HepG2 (cell line): ENCODE results near the gene SPPL3. TPM values are rescaled to one million over a fixed set of nuclear protein-coding genes. Genes with fewer than 3 reads are reported as not detected.

ENCODE experiments used
- ATAC-seq: fragments of 200-7000 bp; cut with Tn5 transposase; 3 replicates; pipeline ENCODE4 v1.9.1; 2020; ENCODE audit warnings: mild to moderate bottlenecking, moderate library complexity
- BruUV-seq: library from RNA; stranded (reverse); fragments of 400-500 nt; replicated peaks from 2 replicates; lab custom pipeline; 2021; lab: Mats Ljungman, UMichigan
- CTCF ChIA-PET: fragments of 300-600 bp; formaldehyde crosslinking; extraction: SDS; loops from one replicate; lab custom pipeline; 2021; ENCODE audit warnings: low total read pairs, inconsistent platforms, low intra/inter-chr PET ratio; lab: Yijun Ruan, JAX
- POLR2A ChIA-PET: fragments of 350-600 bp; sonication (Branson Sonifier 250); formaldehyde crosslinking; loops from one replicate; lab custom pipeline; 2020; ENCODE audit warnings: antibody characterized with exemption, inconsistent platforms; lab: Yijun Ruan, JAX
- DNase-seq: peaks from one replicate; pipeline ENCODE4 v3.0.0-alpha.2; 2015; ENCODE audit warnings: low spot score
- FAIRE-seq: peaks from 3 replicates; lab custom pipeline; 2011; peaks lifted over from hg19 to GRCh38; lab: Jason Lieb, UNC
- H2AFZ ChIP-seq: one replicate; pipeline ENCODE4 v1.6.1; 2011; ENCODE audit warnings: low read length, inconsistent platforms
- H3K27ac ChIP-seq: fragments of 300-600 bp; 3 replicates; pipeline ENCODE4 v1.8.0; 2011; ENCODE audit warnings: mixed run types, mild to moderate bottlenecking, mixed read lengths, low read length, inconsistent platforms; ENCODE audit not compliant: insufficient read depth; ENCODE audit errors: extremely low read length
- H3K27me3 ChIP-seq, 2 experiments: fragments of 200-600 bp in 1 of 2; 2 replicates in 1 of 2; 3 replicates in 1 of 2; pipeline versions ENCODE4 v1.6.0 to v1.8.0; 2011; ENCODE audit warnings: low read length in 2 of 2, mild to moderate bottlenecking in 2 of 2, moderate library complexity in 2 of 2, inconsistent platforms in 1 of 2; ENCODE audit not compliant: insufficient read depth in 2 of 2, control insufficient read depth in 1 of 2
- H3K36me3 ChIP-seq, 2 experiments: fragments of 200-600 bp in 1 of 2; replicated peaks in 1 of 2; 2 replicates in 1 of 2; 3 replicates in 1 of 2; pipeline versions ENCODE4 v1.5.1 to v1.8.0; 2011; ENCODE audit warnings: low read length in 2 of 2, inconsistent platforms in 1 of 2; ENCODE audit not compliant: insufficient read depth in 2 of 2, control insufficient read depth in 1 of 2
- H3K4me1 ChIP-seq: 2 replicates; pipeline ENCODE4 v1.5.1; 2012; ENCODE audit warnings: low read length, inconsistent platforms; ENCODE audit not compliant: insufficient read depth
- H3K4me2 ChIP-seq: 2 replicates; pipeline ENCODE4 v1.6.0; 2011; ENCODE audit warnings: low read depth, low read length, inconsistent platforms
- H3K4me3 ChIP-seq, 3 experiments: fragments of 200-600 bp in 1 of 3; sonication (generic), shearing (Covaris generic) in 1 of 3; replicated peaks in 1 of 3; 2 replicates each; pipeline ENCODE4 v1.5.1; 2011 to 2016; ENCODE audit warnings: low read length in 3 of 3, inconsistent platforms in 2 of 3, low read depth in 2 of 3, mild to moderate bottlenecking in 2 of 3, control low read depth in 1 of 3, mixed read lengths in 1 of 3; ENCODE audit not compliant: insufficient read depth in 1 of 3
- H3K79me2 ChIP-seq: one replicate; pipeline ENCODE4 v1.6.1; 2011; ENCODE audit warnings: low read length, inconsistent platforms; ENCODE audit not compliant: insufficient read depth
- H3K9ac ChIP-seq: 2 replicates; pipeline ENCODE4 v1.6.0; 2011; ENCODE audit warnings: mild to moderate bottlenecking, low read depth, low read length, inconsistent platforms; ENCODE audit not compliant: insufficient read depth
- H3K9me3 ChIP-seq: 2 replicates; pipeline ENCODE4 v1.5.1; 2012; ENCODE audit warnings: mild to moderate bottlenecking, low read length
- H4K20me1 ChIP-seq: 2 replicates; pipeline ENCODE4 v1.6.0; 2011; ENCODE audit warnings: inconsistent platforms, mild to moderate bottlenecking, low read length, moderate library complexity; ENCODE audit not compliant: insufficient read depth
- AGO2 ChIP-seq: fragments of 200-400 bp; formaldehyde crosslinking; optimal IDR thresholded peaks from 2 replicates; pipeline ENCODE3; 2017; ENCODE audit warnings: mild to moderate bottlenecking, low read depth, low read length, moderate library complexity
- NFE2L2 ChIP-seq: fragments of 150-350 bp; IDR thresholded peaks from 2 replicates; pipeline ENCODE4 v1.6.1; 2014; ENCODE audit warnings: low read length
- RELA ChIP-seq: sonication (generic); formaldehyde crosslinking; IDR thresholded peaks from 2 replicates; pipeline ENCODE4 v1.4.0; 2020; ENCODE audit warnings: missing genetic modification reagents
- ZNF512B ChIP-seq: sonication (generic); formaldehyde crosslinking; IDR thresholded peaks from 2 replicates; pipeline ENCODE4 v1.5.1; 2020; ENCODE audit warnings: missing genetic modification reagents, mild to moderate bottlenecking, borderline replicate concordance
- ZNF749 ChIP-seq: sonication (generic); formaldehyde crosslinking; IDR thresholded peaks from 2 replicates; pipeline ENCODE4 v1.8.0; 2022; ENCODE audit warnings: mild to moderate bottlenecking, missing genetic modification reagents, moderate library complexity, borderline replicate concordance
- WGBS: methylation state at CpG from one replicate; pipeline ENCODE4 v1.1.6; 2017; ENCODE audit warnings: low lambda C conversion rate; 5-methylcytosine and 5-hydroxymethylcytosine counted together
- in situ Hi-C: cut with HindIII; loops from 2 replicates; pipeline ENCODE4 v1.10.0; 2017; ENCODE audit warnings: low pct_unique_long_range_greater_than_20kb; ENCODE audit not compliant: extremely low pct_ligation_motif_present
- intact Hi-C: fragments of 100-400 bp; cut with micrococcal nuclease; formaldehyde crosslinking; loops from one replicate; pipeline ENCODE4 v1.10.0; 2022; ENCODE audit not compliant: unreplicated experiment
- polyA plus RNA-seq, 8 experiments: library from polyadenylated mRNA; depleted of rRNA in 3 of 8; stranded (reverse) in 7 of 8; unstranded in 1 of 8; fragments of >200 nt; fragmentation: Illumina TruSeq in 4 of 8; extraction: Trizol in 4 of 8; gene quantifications; 2 replicates each; pipeline versions ENCODE4 v1.2.1 to v1.2.3, GENCODE V29; 2011 to 2016; ENCODE audit warnings: low read depth in 4 of 8, missing spikeins in 1 of 8, mixed read lengths in 1 of 8; ENCODE audit not compliant: insufficient read depth in 1 of 8
- total RNA-seq, 5 experiments: library from RNA; depleted of rRNA; stranded (reverse); fragments of >200 nt; fragmentation: Illumina TruSeq; extraction: Trizol; gene quantifications; 2 replicates each; pipeline ENCODE4 v1.2.3, GENCODE V29; 2016; ENCODE audit warnings: low read depth in 1 of 5

SPPL3 gene
- total and polyA plus RNA-seq, 2 of the 13 experiments (the other 11 are each of a cell fraction or from before 2014, with no cell fraction given), result 8.9 to 9.1 TPM

DNA sequence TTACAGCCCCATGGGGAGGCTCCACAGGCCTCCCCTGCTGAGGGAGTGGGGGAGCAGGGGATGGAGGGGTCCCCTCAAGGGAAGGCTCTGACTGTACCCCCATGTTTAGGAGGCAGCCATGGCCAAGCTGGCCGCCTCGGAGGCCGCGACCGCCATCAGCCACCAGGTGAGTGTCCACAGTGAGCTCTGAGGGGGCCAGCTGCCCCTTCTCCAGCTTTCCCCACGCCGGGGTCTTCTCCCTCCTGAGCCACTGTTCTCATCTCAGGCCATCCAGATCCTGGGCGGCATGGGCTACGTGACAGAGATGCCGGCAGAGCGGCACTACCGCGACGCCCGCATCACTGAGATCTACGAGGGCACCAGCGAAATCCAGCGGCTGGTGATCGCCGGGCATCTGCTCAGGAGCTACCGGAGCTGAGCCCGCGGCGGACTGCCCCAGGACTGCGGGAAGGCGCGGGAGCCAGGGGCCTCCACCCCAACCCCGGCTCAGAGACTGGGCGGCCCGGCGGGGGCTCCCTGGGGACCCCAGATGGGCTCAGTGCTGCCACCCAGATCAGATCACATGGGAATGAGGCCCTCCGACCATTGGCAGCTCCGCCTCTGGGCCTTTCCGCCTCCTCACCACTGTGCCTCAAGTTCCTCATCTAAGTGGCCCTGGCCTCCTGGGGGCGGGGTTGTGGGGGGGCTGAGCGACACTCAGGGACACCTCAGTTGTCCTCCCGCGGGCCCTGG, 165.0 kb downstream of the SPPL3 start:
- ATAC-seq, result no peak
- H3K4me2 ChIP-seq, result no peak overlapping the region
- POLR2A ChIA-PET, result no interaction called here
- WGBS, result 96% methylated on average over 14 of the region's 38 CpGs
- no peak overlapping the region for H3K4me3 ChIP-seq
- no peak overlapping the region for H3K9ac ChIP-seq
- FAIRE-seq, result no peak
- in situ Hi-C loops (no loop called here), intact Hi-C loops (no loop called here)
- no peak overlapping the region for H2AFZ ChIP-seq
- H3K27ac ChIP-seq, result no peak overlapping the region
- H3K79me2 ChIP-seq, result no peaks in the 10 kb centered on the region
- CTCF ChIA-PET, result no interaction called here
- peaks cover 19% of the 10 kb centered on the region for H3K4me1 ChIP-seq
- no peaks in the 10 kb centered on the region for H4K20me1 ChIP-seq
- TF ChIP-seq ZNF512B (CRISPR knock-in tag) (no peak), NFE2L2 (no peak), ZNF749 (CRISPR knock-in tag) (no peak), RELA (CRISPR knock-in tag) (no peak), AGO2 (peak; percentile 36)
- TF ChIP-seq, all 625 proteins: peak for 1
- H3K9me3 ChIP-seq, result no peaks in the 10 kb centered on the region
- H3K27me3 ChIP-seq, result no peaks in the 10 kb centered on the region
- DNase-seq, result no peak
- no peaks in the 10 kb centered on the region; a peak in 2 of 5 replicates for H3K36me3 ChIP-seq
- TSS peak; percentile 44 for BruUV-seq
